ENCODE measurements around the gene RALGAPB.

GRCh38 chr20:38531021-38531420 is 58.4 kb downstream of the RALGAPB start:
- TF ChIP-seq CTCF (optimal IDR thresholded peaks at IDR 0.05 in 1 of 3, IDR thresholded peaks at IDR 0.05 in 1 of 3, conservative IDR thresholded peaks at IDR 0.05 in 1 of 3; ENCODE audit: extremely low read depth in 1 of 3, insufficient read depth in 2 of 3, low read length in 3 of 3) (no peak), EZH2 (IDR thresholded peaks at IDR 0.05; ENCODE audit: low read length) (no peak)

Data from keratinocyte (primary cell).